ENCODE measurements around the gene RBBP4. TPM values are rescaled to one million over a fixed set of nuclear protein-coding genes. Genes with fewer than 3 reads are reported as not detected.

RBBP4 gene
- total and polyA plus RNA-seq, 2 of the 13 experiments (the other 11 are each of a cell fraction or from before 2014, with no cell fraction given) = 64.4 to 166 TPM

DNA sequence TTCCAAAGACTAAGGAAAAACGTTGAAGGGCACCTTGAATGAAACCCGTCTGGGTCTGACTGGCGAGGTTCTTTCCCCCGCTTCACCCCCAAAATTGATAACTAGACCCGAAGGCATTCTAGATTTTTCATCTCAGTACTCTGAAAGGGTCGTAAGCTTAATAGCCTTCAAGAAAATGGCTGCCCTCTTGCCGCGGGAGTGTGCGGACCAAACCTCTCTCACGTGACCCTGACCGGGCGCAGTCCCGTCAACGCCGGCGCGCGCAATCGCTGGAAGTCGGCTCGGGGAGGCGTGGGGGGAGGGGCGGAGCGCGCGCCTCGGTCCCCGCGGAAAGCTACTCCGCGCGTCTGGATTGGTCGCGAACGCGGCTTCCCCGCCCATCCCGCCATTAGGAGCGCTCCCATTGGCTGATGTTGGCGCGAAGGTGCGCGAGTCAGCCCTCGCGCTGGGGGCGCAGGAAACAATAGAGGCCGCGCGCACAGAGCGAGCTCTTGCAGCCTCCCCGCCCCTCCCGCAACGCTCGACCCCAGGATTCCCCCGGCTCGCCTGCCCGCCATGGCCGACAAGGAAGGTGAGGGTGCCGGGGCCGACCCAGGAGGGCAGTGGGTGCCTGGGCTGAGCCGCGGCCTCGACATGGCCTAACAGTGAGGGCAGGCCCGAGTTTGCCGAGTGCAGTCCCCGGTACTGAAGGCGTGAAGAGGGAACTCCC is at the start of gene RBBP4 (continued):
- TF ChIP-seq, protein P1, sequence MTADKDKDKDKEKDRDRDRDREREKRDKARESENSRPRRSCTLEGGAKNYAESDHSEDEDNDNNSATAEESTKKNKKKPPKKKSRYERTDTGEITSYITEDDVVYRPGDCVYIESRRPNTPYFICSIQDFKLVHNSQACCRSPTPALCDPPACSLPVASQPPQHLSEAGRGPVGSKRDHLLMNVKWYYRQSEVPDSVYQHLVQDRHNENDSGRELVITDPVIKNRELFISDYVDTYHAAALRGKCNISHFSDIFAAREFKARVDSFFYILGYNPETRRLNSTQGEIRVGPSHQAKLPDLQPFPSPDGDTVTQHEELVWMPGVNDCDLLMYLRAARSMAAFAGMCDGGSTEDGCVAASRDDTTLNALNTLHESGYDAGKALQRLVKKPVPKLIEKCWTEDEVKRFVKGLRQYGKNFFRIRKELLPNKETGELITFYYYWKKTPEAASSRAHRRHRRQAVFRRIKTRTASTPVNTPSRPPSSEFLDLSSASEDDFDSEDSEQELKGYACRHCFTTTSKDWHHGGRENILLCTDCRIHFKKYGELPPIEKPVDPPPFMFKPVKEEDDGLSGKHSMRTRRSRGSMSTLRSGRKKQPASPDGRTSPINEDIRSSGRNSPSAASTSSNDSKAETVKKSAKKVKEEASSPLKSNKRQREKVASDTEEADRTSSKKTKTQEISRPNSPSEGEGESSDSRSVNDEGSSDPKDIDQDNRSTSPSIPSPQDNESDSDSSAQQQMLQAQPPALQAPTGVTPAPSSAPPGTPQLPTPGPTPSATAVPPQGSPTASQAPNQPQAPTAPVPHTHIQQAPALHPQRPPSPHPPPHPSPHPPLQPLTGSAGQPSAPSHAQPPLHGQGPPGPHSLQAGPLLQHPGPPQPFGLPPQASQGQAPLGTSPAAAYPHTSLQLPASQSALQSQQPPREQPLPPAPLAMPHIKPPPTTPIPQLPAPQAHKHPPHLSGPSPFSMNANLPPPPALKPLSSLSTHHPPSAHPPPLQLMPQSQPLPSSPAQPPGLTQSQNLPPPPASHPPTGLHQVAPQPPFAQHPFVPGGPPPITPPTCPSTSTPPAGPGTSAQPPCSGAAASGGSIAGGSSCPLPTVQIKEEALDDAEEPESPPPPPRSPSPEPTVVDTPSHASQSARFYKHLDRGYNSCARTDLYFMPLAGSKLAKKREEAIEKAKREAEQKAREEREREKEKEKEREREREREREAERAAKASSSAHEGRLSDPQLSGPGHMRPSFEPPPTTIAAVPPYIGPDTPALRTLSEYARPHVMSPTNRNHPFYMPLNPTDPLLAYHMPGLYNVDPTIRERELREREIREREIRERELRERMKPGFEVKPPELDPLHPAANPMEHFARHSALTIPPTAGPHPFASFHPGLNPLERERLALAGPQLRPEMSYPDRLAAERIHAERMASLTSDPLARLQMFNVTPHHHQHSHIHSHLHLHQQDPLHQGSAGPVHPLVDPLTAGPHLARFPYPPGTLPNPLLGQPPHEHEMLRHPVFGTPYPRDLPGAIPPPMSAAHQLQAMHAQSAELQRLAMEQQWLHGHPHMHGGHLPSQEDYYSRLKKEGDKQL (CRISPR knock-in tag; IDR thresholded peaks at IDR 0.05; ENCODE audit: low read depth) = no peak
- TF ChIP-seq ATF7-NPFF (CRISPR knock-in tag; IDR thresholded peaks at IDR 0.05; ENCODE audit: low read depth) (peak; percentile 76; the same call in 1 of the 2 replicates), SRSF9 (IDR thresholded peaks at IDR 0.05; ENCODE audit: borderline replicate concordance, insufficient read depth, low read depth, low read length, poor library complexity, severe bottlenecking) (no peak), ZNF7 (CRISPR knock-in tag; IDR thresholded peaks at IDR 0.05) (no peak), ZNF253 (CRISPR knock-in tag; IDR thresholded peaks at IDR 0.05; ENCODE audit: borderline replicate concordance) (peak; percentile 98), CCAR2 (optimal IDR thresholded peaks at IDR 0.05; ENCODE audit: low read depth, low read length) (no peak), ZNF460 (CRISPR knock-in tag; IDR thresholded peaks at IDR 0.05; ENCODE audit: borderline replicate concordance) (no peak), MLLT10 (CRISPR knock-in tag; IDR thresholded peaks at IDR 0.05) (no peak), CBX2 (IDR thresholded peaks at IDR 0.05; ENCODE audit: low read depth, low read length) (no peak), CBX2 (CRISPR knock-in tag; IDR thresholded peaks at IDR 0.05; ENCODE audit: low read depth) (no peak), GTF2F1 (IDR thresholded peaks at IDR 0.05; ENCODE audit: low read length) (no peak), ZNF747 (CRISPR knock-in tag; IDR thresholded peaks at IDR 0.05; ENCODE audit: borderline replicate concordance) (no peak), JUN (CRISPR knock-in tag; IDR thresholded peaks at IDR 0.05) (no peak; the same call in 1 of the 2 replicates), MBNL3 (CRISPR knock-in tag; conservative IDR thresholded peaks at IDR 0.05) (peak; percentile 98), MAFG (CRISPR knock-in tag; IDR thresholded peaks at IDR 0.05) (no peak), TAF15 (IDR thresholded peaks at IDR 0.05; ENCODE audit: low read depth, low read length, poor library complexity, severe bottlenecking) (no peak), PHF20 (CRISPR knock-in tag; IDR thresholded peaks at IDR 0.05) (peak; percentile 74; the same call in 1 of the 2 replicates)
- TF ChIP-seq, protein P2, sequence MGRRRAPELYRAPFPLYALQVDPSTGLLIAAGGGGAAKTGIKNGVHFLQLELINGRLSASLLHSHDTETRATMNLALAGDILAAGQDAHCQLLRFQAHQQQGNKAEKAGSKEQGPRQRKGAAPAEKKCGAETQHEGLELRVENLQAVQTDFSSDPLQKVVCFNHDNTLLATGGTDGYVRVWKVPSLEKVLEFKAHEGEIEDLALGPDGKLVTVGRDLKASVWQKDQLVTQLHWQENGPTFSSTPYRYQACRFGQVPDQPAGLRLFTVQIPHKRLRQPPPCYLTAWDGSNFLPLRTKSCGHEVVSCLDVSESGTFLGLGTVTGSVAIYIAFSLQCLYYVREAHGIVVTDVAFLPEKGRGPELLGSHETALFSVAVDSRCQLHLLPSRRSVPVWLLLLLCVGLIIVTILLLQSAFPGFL (CRISPR knock-in tag; IDR thresholded peaks at IDR 0.05) = no peak
- TF ChIP-seq, protein P3, sequence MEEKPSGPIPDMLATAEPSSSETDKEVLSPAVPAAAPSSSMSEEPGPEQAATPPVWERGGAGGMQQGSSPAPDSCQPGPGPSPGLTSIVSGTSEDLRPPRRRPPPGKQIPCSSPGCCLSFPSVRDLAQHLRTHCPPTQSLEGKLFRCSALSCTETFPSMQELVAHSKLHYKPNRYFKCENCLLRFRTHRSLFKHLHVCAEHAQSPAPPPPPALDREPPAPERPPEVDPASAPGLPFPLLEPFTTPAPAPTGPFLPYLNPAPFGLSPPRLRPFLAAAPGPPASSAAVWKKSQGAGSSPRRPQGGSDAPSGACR (CRISPR knock-in tag; IDR thresholded peaks at IDR 0.05) = peak; percentile 73; the same call in 1 of the 2 replicates
- TF ChIP-seq, protein P4, sequence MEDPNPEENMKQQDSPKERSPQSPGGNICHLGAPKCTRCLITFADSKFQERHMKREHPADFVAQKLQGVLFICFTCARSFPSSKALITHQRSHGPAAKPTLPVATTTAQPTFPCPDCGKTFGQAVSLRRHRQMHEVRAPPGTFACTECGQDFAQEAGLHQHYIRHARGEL (CRISPR knock-in tag; IDR thresholded peaks at IDR 0.05) = no peak; the same call in 1 of the 2 replicates
- TF ChIP-seq, protein P5, sequence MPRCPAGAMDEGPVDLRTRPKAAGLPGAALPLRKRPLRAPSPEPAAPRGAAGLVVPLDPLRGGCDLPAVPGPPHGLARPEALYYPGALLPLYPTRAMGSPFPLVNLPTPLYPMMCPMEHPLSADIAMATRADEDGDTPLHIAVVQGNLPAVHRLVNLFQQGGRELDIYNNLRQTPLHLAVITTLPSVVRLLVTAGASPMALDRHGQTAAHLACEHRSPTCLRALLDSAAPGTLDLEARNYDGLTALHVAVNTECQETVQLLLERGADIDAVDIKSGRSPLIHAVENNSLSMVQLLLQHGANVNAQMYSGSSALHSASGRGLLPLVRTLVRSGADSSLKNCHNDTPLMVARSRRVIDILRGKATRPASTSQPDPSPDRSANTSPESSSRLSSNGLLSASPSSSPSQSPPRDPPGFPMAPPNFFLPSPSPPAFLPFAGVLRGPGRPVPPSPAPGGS (CRISPR knock-in tag; IDR thresholded peaks at IDR 0.05) = peak; percentile 95; the same call in 1 of the 2 replicates
